ENCODE results near the gene TINCR. TPM values are rescaled to one million over a fixed set of nuclear protein-coding genes. Genes with fewer than 3 reads are reported as not detected.

Gene TINCR
- total RNA-seq, 1 experiment from 2014 or later: 0.17 TPM

DNA sequence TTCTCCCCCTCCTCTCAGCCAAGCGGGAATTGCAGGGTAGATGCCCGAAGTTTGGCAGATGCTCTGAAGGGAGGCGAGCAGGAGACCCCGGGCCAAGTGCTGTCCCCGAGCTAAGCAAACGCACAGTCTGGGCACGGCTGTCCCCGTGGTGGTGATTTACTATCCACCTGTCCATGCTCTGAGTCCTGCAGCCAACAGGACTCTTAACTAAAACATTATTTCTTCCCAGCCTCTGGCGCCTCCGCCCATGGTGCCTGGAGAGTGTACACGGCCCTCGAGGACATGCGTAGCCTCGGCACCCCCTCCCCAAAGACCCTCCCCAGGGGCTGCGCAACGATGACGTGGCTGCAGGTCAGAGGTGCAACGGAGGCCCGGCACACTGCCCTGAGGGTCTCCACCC lies 7.6 kb downstream of the TINCR start:
- Mint-ChIP-seq H3K4me1 (peaks cover 21 to 31% of the 10 kb centered on the region in 2 experiments), H3K27ac (no peak overlapping the region), H3K27me3 (ENCODE audit: low read depth) (peaks cover 36% of the 10 kb centered on the region), H3K36me3 (ENCODE audit: insufficient read depth in 1 of 3, low read depth in 3 of 3) (peaks cover 0 to 9% (median 4%) of the 10 kb centered on the region in 3 experiments; a peak in 1 of 7 replicates), H3K9me3 (peaks cover 9 to 10% of the 10 kb centered on the region in 2 experiments), H3K4me3 (no peak overlapping the region)
- Histone ChIP-seq H3K18ac (ENCODE audit: insufficient read length, low read depth, low read length) (no peak overlapping the region), H2AK5ac (ENCODE audit: insufficient read length, low read length) (no peak overlapping the region), H3K27me3 (ENCODE audit: insufficient read depth, low read length) (no peaks in the 10 kb centered on the region), H3K23me2 (ENCODE audit: insufficient read length, low read depth, low read length, poor library complexity, severe bottlenecking) (no peaks in the 10 kb centered on the region), H3K4me1 (ENCODE audit: insufficient read depth, low read length) (no peaks in the 10 kb centered on the region; the same call in 1 of the 2 replicates), H3K4me2 (ENCODE audit: insufficient read depth, insufficient read length, low read length) (no peak overlapping the region), H3K23ac (ENCODE audit: insufficient read length, low read depth, low read length) (no peak overlapping the region), H3K79me2 (ENCODE audit: insufficient read depth, low read length) (no peaks in the 10 kb centered on the region), H2BK15ac (ENCODE audit: low read depth, low read length) (no peak overlapping the region), H3T11ph (ENCODE audit: low read length) (no peak overlapping the region), H4K8ac (replicated peaks; ENCODE audit: insufficient read length, low read depth, low read length) (no peak overlapping the region), H3K27ac (ENCODE audit: insufficient read length, low read depth, low read length) (no peak overlapping the region), H3K56ac (ENCODE audit: insufficient read length, low read depth, low read length) (no peak overlapping the region), H2BK5ac (ENCODE audit: insufficient read length, low read length) (no peak overlapping the region), H4K5ac (ENCODE audit: insufficient read length, low read depth, low read length) (no peak overlapping the region), H2BK120ac (ENCODE audit: low read depth, low read length, poor library complexity, severe bottlenecking) (no peak overlapping the region), H3K79me1 (ENCODE audit: insufficient read depth, low read depth, low read length, poor library complexity, severe bottlenecking) (no peaks in the 10 kb centered on the region), H2AFZ (ENCODE audit: low read length) (no peak overlapping the region), H3K9ac (ENCODE audit: extremely low read depth, insufficient read length, low read length) (no peak overlapping the region), H2BK20ac (ENCODE audit: low read depth, low read length, poor library complexity, severe bottlenecking) (no peak overlapping the region), H3K4ac (ENCODE audit: low read depth, low read length) (no peak overlapping the region), H3K14ac (ENCODE audit: insufficient read depth, low read length) (no peak overlapping the region), H2BK12ac (ENCODE audit: insufficient read length, low read depth, low read length) (no peak overlapping the region), H4K20me1 (ENCODE audit: control insufficient read depth, insufficient read depth, insufficient read length) (peaks cover 3% of the 10 kb centered on the region), H4K91ac (ENCODE audit: insufficient read length, low read depth, low read length) (no peak overlapping the region), H3K9me3 (ENCODE audit: control insufficient read depth, low read depth, low read length) (no peaks in the 10 kb centered on the region)
- TF ChIP-seq, protein P1, sequence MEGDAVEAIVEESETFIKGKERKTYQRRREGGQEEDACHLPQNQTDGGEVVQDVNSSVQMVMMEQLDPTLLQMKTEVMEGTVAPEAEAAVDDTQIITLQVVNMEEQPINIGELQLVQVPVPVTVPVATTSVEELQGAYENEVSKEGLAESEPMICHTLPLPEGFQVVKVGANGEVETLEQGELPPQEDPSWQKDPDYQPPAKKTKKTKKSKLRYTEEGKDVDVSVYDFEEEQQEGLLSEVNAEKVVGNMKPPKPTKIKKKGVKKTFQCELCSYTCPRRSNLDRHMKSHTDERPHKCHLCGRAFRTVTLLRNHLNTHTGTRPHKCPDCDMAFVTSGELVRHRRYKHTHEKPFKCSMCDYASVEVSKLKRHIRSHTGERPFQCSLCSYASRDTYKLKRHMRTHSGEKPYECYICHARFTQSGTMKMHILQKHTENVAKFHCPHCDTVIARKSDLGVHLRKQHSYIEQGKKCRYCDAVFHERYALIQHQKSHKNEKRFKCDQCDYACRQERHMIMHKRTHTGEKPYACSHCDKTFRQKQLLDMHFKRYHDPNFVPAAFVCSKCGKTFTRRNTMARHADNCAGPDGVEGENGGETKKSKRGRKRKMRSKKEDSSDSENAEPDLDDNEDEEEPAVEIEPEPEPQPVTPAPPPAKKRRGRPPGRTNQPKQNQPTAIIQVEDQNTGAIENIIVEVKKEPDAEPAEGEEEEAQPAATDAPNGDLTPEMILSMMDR (conservative IDR thresholded peaks at IDR 0.05): no peak
- WGBS (ENCODE audit: extremely low coverage, insufficient read length, low lambda C conversion rate): no CpG with 5 or more reads among the region's 19 CpGs
- DNase-seq: no peak
